Measurements from ENCODE around the gene YWHAE. TPM values are rescaled to one million over a fixed set of nuclear protein-coding genes. Genes with fewer than 3 reads are reported as not detected.

YWHAE gene
- total and polyA plus RNA-seq, 9 of the 15 experiments (the other 6 are each of a cell fraction or from before 2014, with no cell fraction given), result 184 to 727 (median 448) TPM

- TF ChIP-seq MYBL2 (IDR thresholded peaks at IDR 0.05; ENCODE audit: low read depth) (no peak), MYBL2 (CRISPR knock-in tag; IDR thresholded peaks at IDR 0.05; ENCODE audit: borderline replicate concordance) (no peak), ZFP91 (CRISPR knock-in tag; IDR thresholded peaks at IDR 0.05) (no peak), PCBP1 (IDR thresholded peaks at IDR 0.05; ENCODE audit: low read depth, low read length, poor library complexity, severe bottlenecking) (no peak), SAFB (IDR thresholded peaks at IDR 0.05; ENCODE audit: borderline replicate concordance, low read depth, low read length) (no peak), ZNF518B (CRISPR knock-in tag; IDR thresholded peaks at IDR 0.05) (no peak), ZNF655 (CRISPR knock-in tag; IDR thresholded peaks at IDR 0.05) (no peak)
- TF ChIP-seq, protein P1, sequence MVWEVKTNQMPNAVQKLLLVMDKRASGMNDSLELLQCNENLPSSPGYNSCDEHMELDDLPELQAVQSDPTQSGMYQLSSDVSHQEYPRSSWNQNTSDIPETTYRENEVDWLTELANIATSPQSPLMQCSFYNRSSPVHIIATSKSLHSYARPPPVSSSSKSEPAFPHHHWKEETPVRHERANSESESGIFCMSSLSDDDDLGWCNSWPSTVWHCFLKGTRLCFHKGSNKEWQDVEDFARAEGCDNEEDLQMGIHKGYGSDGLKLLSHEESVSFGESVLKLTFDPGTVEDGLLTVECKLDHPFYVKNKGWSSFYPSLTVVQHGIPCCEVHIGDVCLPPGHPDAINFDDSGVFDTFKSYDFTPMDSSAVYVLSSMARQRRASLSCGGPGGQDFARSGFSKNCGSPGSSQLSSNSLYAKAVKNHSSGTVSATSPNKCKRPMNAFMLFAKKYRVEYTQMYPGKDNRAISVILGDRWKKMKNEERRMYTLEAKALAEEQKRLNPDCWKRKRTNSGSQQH (CRISPR knock-in tag; IDR thresholded peaks at IDR 0.05), result no peak
These were observed 31.6 kb upstream of the YWHAE start (continued) for GRCh38 chr17:1431631-1432104.

Measured in K562 (cell line).